ENCODE measurements around the gene SLC26A9.

Gene SLC26A9

GRCh38 chr1:205945069-205945468 is 1.8 kb upstream of the SLC26A9 start:
- no peak for DNase-seq

GRCh38 chr1:205944525-205944924 is 1.3 kb upstream of the SLC26A9 start:
- DNase-seq, result no peak

GRCh38 chr1:205942631-205943159 is 561 bp downstream of the SLC26A9 start:
- no peak for DNase-seq

GRCh38 chr1:205940710-205941109 is 2.5 kb downstream of the SLC26A9 start:
- DNase-seq, result no peak

- DNase-seq, result peak; percentile 97
Observed at GRCh38 chr1:205939690-205940330, 3.4 kb downstream of the SLC26A9 start.

- DNase-seq, result no peak
Observed at GRCh38 chr1:205938682-205939081, 4.6 kb downstream of the SLC26A9 start.

GRCh38 chr1:205936846-205937586 is 6.2 kb downstream of the SLC26A9 start:
- DNase-seq, result no peak

- DNase-seq, result no peak
Observed at GRCh38 chr1:205936311-205936710, 6.9 kb downstream of the SLC26A9 start.

GRCh38 chr1:205935869-205936268 is 7.4 kb downstream of the SLC26A9 start:
- DNase-seq, result no peak

GRCh38 chr1:205934788-205935187 is 8.5 kb downstream of the SLC26A9 start:
- peak; percentile 92 for DNase-seq

GRCh38 chr1:205933671-205934618 is 9.3 kb downstream of the SLC26A9 start:
- no peak for DNase-seq

GRCh38 chr1:205932776-205933175 is 10.5 kb downstream of the SLC26A9 start:
- DNase-seq, result no peak

GRCh38 chr1:205930799-205931281 is 12.4 kb downstream of the SLC26A9 start:
- no peak for DNase-seq

GRCh38 chr1:205930195-205930577 is 13.1 kb downstream of the SLC26A9 start:
- DNase-seq, result no peak

- no peak for DNase-seq
Observed at GRCh38 chr1:205929496-205930194, 13.6 kb downstream of the SLC26A9 start.

- no peak for DNase-seq
Observed at GRCh38 chr1:205928317-205928716, 14.9 kb downstream of the SLC26A9 start.

GRCh38 chr1:205927676-205928075 is 15.6 kb downstream of the SLC26A9 start:
- DNase-seq, result no peak

GRCh38 chr1:205927247-205927646 is 16.0 kb downstream of the SLC26A9 start:
- no peak for DNase-seq

GRCh38 chr1:205926636-205927035 is 16.6 kb downstream of the SLC26A9 start:
- no peak for DNase-seq

- no peak for DNase-seq
Observed at GRCh38 chr1:205926213-205926612, 17.0 kb downstream of the SLC26A9 start.

GRCh38 chr1:205925736-205926135 is 17.5 kb downstream of the SLC26A9 start:
- DNase-seq, result no peak

- DNase-seq, result no peak
Observed at GRCh38 chr1:205924460-205924790, 18.8 kb downstream of the SLC26A9 start.

Data from NCI-H2107 (cell line).